Measurements from ENCODE around the gene DRGX.

- TF ChIP-seq TAF1 (IDR thresholded peaks at IDR 0.05; ENCODE audit: low read depth, low read length), result no peak
- no peak for TF ChIP-seq POLR2A (IDR thresholded peaks at IDR 0.05; ENCODE audit: low read depth, low read length)
Observed at GRCh38 chr10:49442863-49443262, 47.0 kb upstream of the DRGX start.

All from GM12891 (cell line).